GM18873 (cell line): ENCODE measurements around the gene FBXL13.
"Not testable (repeated sequence)": the region's sequence is repeated elsewhere in the genome, so short reads cannot be mapped to it uniquely, and the experiment has no call there.

Experiments
- ATAC-seq: cut with Tn5 transposase; IDR thresholded peaks from one replicate; pipeline ENCODE4 v1.9.1; 2021; ENCODE audit warnings: mild to moderate bottlenecking, moderate library complexity, moderate number of reproducible peaks; ENCODE audit not compliant: unreplicated experiment, low FRiP score

FBXL13 gene

DNA sequence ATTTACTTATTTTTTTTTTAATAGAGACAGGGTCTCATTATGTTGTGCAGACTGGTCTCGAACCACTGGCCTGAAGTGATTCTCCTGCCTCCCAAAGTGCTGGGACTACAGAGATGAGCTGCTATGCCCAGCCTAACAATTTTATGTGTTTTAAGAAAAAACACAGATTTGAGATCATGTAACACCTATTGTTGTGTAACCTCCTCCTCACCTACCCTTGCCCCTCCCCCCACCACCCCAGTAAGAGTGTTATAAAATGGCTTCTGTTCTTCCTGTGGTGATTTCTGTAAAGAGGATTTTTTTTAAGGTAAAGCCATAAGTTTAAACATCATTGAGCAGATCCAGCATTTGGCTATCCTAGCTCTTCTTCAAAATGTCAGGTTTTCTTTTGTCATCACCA, 7.9 kb upstream of the FBXL13 start:
- no peak for ATAC-seq

DNA sequence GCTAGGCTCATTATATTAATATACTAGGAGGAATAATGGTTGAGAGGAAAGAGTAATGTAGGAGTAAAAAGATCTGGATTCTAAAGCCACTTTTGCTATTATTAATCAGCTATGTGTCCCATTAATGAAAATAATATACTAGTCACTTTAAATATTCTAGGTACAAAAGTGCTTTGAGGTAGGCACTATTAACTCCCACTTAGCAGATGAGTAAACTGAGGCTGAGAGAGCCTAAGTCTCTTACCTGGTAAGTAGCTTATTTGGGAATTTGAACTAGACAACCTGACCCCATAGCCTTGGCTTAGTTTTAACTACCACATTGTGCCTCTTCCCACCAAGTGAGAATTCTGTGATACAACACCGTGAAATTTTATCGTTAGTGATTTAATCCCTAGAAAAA, 6.3 kb upstream of the FBXL13 start:
- no peak for ATAC-seq

DNA sequence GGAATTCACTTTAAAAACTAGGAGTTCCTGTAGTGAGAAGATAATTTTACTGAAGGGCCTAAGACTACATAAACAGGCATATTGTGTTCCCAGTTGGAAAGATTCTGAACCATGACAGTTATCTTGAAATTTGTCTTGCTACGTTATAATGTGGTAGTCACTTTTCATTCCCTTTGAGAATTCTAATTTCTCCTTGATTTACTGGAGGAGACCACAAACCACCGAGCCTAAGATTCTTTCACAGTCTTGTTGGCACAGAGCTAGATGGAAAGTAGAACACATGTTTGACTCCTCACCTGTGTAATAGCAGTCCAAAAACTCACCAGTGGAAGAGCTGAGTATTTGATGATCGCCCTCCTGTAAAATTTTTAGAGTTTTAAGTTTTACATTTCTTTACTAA, 5.2 kb upstream of the FBXL13 start:
- no peak for ATAC-seq

DNA sequence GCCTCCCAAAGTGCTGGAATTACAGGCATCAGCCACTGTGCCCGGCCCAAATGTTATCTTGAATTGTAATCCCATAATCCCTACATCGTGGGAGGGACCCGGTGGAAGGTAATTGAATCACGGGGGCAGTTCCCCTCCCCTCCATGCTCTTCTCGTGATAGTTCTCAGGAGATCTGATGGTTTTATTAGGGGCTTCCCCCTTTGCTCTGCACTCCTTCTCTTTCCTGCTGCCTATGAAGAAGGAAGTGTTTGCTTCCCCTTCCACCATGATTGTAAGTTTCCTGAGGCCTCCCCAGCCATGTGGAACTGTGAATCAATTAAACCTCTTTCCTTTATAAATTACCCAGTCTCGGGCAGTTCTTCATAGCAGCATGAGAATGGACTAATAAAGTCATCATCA, 3.6 kb upstream of the FBXL13 start:
- ATAC-seq = not testable (repeated sequence)

DNA sequence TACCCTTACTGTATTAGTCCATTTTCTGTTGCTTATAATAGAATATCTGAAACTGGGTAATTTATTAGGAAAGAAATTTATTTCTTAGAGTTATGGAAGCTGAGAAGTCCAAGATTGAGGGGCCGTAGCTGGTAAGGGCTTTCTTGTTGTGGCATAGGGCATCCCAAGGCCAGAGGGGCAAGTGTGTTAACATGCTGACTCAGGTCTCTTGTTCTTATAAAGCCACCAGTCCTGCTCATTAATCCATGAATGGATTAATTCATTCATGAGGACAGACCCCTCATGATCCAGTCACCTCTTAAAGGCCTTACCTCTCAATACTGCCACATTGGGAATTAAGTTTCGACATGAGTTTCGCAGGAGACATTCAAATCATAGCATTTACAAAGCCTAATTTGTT, 2.7 kb upstream of the FBXL13 start:
- no peak for ATAC-seq

DNA sequence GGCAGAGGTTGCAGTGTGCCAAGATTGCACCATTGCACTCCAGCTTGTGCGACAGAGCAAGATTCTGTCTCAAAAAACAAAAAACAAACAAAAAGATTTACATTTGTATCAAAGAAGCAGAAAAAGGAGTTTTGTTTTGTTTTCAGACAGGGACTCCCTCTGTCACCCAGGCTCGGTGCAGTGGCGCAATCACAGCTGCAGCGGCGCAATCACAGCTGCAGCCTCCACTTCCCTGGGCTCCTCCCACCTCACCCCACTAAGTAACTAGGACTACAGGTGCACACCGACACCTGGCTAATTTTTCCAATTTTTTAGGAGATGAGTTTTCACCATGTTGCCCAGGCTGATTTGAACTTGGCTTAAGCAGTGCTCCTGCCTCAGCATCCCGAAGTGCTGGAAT, 2.2 kb upstream of the FBXL13 start:
- ATAC-seq = no peak

DNA sequence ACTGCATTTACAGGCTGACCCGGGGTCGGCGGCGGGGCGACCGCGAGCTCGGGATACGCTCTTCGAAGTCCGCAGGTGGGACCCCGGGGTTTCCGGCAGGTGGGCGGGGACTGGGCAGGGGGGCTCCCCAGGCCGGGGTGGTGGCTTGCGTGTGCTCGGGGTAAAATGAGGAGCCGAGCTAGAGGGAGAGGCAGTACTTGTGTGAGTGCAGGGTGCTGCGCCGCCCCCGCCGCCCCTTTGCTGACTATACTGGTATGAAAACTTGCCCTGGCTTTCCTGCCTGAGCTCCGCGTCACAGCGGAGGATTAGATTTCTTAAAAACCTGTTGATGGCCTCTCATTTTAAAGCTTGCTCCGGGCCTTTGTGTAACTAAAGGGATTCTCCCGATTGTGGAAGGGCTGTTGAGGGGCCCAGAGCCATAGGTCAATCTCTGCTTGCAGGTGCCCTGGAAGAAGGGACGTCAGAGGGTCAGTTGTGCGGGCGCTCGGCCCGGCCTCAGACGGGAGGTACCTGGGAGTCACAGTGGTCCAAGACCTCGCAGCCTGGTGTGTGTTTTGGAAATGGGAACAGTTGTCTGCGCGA, 832 bp upstream of the FBXL13 start:
- peak; percentile 34 for ATAC-seq

DNA sequence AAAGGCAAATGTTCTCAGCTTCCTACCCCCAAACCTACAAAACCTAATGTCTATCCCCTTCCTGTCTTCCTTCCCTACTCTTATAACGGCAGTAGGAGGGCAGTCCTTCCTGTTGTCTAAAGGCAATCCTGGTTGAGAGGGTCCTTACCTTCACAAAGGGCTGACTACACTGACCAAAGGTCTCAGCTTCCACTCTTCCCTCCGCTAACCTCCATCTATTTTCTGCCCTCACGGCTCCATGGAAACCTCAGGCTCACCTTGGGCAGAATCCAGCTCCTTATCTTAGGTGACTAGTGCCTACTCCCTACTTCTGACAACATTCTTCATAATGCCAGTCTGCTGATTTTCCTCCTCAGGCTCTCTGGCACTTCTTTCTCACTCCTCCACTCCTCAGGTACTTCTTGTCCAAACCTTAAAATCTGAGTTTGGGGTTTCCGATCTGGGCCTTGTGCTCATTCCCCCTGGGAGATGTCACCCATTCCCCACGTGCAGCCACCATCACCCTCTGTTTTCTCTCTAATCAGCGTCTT, 542 bp downstream of the FBXL13 start:
- ATAC-seq = no peak

DNA sequence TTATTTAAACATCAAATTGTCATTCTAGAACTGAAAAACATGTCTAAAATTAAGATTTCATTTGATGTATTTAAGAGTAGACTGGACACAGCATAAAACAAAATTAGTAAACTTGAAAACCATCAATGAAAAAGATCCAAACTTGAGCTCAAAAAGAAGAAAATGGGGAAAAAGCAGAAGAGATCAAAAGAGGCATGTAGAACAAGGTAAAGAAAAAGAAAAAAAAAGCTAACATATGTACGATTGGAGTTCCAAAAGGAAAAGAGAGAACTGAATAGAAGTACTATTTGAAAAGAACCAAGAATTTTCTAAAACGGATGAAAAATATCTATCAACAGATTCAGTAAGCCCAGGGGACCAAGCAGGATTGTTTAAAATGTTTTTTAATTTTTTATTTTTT, 3.6 kb downstream of the FBXL13 start:
- no peak for ATAC-seq

DNA sequence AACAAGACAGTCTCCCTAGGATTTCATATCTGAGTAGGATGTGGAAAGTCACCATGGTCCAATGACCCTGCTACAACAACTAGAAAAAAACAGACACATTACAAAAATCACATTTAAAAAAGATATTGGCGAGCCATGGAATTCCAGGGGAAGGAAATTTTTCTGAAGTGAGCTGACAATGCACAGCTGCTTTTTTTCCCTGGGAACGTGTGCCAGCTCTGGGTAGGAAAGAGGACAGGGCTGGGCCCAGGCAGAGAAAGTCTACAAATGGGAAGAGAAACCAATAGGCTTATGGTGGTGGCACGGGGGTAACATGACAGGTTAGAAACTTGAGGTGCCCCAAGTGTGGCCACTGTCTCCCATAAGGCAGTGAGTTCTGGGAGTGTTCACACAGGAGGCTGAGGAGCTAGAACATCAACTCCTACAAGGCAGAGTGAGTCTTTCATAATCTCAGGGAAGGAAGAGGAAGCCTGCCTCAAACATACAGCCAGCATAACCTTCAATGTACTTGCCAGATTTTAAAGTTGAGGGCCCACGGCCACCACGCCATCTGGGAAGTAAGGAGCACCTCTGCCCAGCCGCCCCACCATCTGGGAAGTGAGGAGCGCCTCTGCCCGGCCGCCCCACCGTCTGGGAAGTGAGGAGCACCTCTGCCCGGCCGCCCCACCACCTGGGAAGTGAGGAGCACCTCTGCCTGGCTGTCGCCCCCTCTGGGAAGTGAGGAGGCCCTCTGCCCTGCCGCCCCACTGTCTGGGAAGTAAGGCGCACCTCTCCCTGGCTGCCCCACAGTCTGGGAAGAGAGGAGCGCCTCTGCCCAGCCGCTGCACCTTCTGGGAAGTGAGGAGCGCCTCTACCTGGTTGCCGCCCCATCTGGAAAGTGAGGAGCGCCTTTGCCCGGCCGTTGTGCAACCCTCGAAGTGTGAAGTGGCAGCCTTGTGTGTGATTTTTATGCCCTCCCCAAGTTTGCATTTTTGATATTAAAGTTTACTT, 5.9 kb downstream of the FBXL13 start:
- ATAC-seq = no peak

DNA sequence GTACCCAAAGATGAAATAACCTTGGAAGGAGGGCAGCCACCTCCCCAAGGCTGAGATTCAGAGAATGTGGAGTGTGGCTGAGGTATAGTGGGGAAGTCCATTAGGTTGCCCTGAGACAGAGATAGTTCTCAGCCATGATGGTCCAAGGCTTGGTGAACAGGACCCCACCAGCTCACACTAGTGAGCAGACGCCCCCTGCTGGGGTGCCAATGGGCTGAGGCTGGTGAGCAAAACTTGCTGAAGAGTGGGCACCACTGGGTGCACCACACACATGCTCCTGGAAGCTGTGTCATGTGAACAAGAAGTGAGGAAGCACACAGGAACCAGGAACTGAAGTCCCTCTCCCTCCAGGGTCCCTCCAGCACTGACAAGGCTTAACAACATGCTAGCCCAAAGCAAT, 8.9 kb downstream of the FBXL13 start:
- no peak for ATAC-seq

DNA sequence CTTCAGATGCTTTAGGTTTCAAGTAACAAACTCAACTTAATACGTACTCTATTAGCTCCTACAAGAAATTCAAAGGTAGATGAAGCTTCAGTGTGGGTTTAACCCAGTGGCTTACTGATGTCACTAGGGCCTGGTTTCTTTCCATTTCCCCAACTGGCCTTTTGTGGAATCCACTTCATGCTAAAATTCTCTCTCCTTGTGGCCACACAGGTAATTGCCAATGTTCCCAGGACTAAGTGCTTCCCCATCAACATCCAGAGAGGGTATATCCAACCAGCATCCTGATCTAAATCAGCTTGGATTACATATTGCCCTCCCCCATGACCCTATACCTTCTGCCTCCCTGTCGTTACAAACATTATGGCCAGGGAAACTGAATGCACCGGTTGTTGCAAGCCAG, 10.7 kb downstream of the FBXL13 start:
- ATAC-seq = no peak

DNA sequence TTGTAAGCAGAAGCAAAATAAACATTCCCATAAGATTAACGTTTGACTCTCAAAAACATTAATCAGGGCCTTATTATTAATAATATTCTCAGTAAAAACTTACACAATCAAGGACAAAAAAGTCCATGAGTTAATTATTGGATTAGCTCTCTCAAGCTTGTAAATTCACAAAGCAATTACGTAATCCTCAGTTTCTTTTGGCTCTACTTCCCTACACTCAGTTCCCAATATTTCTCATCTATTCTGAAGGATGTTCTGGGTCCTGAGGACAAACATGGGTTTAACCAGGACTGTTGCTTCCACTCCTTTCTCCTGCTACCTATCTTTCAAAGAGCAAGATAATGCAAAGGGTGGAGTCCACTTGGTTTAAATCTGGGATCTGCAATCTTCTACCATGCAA, 15.1 kb downstream of the FBXL13 start:
- no peak for ATAC-seq

DNA sequence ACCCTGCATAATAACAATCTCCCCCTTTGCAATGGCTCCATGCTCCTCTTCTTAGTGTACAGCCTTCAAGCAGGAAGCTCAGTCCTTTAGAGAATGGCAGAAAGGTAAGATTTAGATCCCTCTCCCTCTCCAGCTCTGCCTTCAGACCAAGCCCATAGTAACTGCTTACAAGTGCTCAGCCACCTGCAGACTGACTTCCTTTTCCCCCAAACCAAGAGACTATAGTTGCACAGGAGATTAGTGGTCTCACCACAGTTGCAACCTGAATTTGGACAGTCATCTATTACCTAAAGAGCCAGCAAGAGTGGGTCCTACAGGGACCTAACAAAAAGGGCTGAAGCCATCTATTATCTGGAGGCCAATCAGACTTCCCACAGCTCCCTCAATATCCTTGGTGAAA, 16.5 kb downstream of the FBXL13 start:
- ATAC-seq = no peak

DNA sequence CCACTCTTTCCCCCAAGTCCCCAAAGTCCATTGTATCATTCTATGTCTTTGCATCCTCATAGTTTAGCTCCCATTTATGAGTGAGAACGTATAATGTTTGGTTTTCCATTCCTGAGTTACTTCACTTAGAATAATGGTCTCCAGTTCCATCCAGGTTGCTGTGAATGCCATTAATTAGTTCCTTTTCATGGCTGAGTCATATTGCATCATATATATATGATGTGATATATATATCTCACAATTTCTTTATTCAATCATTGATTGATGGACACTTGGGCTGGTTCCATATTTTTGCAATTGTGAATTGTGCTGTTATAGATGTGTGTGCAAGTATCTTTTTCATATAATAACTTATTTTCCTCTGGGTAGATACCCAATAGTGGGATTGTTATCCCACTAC, 18.6 kb downstream of the FBXL13 start:
- ATAC-seq = not testable (repeated sequence)

DNA sequence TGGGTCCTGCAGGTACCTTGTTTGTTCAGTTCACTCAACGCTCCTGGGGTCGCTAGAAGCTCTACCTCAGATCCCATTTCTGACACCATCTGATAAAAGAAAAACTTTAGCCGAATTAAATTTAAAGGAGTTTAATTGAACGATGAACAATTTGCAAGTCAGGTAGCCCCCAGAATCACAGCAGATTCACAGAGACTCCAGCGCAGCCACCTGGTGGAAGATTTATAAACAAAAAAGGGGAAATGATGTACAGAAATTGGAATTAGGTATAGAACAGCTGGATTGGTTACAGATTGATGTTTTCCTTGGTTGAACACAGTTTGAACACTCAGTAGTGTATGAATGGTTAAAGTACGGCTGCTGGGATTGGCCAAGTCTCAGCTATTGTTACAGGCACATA, 23.1 kb downstream of the FBXL13 start:
- no peak for ATAC-seq

DNA sequence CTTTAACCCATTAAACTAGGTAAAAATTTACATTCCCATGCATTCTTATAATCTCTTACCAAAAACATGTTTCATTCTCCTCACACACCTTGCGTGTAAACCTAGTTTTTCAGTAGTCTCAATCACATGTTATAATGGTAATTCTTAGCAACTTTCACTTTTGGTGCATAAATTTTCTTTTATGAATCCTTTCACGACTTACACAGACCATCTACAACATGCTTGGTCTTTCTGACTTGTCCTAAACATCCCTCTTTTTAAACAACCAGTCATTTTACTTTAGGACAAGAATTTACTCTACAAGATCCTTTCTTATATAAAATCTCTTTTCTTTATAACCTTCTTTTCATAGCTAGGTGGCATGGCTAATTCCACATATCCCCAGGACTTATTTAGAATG, 25.8 kb downstream of the FBXL13 start:
- no peak for ATAC-seq

DNA sequence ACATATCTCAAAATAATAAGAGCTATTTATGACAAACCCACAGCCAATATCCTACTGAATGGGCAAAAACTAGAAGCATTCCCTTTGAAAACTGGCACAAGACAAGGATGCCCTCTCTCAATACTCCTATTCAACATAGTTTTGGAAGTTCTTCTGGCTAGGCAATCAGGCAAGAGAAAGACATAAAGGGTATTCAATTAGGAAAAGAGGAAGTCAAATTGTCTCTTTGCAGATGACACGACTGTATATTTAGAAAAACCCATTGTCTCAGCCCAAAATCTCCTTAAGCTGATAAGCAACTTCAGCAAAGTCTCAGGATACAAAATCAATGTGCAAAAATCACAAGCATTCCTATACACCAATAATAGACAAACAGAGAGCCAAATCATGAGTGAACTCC, 32.8 kb downstream of the FBXL13 start:
- ATAC-seq = not testable (repeated sequence)

DNA sequence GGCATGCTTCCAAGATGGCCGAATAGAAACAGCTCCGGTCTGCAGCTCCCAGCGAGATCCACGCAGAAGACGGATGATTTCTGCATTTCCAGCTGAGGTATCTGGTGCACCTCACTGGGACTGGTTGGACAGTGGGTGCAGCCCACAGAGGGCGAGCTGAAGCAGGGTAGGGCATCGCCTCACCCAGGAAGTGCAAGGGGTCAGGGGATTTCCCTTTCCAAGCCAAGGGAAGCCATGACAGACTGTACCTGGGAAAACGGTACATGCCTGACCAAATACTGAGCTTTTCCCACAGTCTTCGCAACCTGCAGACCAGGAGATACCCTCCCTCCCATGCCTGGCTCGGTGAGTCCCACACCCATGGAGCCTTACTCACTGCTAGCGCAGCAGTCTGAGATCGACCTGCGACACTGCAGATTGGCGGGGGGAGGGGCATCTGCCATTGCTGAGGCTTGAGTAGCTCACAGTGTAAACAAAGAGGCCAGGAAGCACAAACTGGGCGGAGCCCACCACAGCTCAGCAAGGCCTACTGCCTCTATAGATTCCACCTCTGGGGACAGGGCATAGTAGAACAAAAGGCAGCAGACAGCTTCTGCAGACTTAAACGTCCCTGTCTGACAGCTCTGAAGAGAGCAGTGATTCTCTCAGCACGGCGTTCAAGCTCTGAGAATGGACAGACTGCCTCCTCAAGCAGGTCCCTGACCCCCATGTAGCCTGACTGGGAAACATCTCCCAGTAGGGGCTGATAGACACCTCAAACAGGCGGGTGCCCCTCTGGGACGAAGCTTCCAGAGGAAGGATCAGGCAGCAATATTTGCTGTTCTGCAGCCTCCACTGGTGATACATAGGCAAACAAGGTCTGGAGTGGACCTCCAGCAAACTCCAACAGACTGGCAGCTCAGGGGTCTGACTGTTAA, 36.5 kb downstream of the FBXL13 start:
- ATAC-seq = not testable (repeated sequence)

DNA sequence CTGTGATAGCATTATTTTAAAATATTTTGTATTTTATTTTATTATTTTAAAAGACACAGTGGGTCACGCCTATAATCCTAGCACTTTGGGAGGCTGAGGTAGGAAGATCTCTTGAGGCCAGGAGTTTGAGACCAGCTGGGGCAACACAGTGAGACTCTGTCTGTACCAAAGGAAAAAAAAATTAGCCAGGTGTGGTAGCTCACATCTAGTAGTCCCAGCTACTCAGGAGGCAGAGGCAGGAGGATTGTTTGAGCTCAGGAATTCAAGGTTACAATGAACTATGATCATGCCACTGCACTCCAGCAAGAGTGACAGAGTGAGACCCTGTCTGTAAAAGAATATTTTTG, 37.1 kb downstream of the FBXL13 start:
- ATAC-seq = no peak

DNA sequence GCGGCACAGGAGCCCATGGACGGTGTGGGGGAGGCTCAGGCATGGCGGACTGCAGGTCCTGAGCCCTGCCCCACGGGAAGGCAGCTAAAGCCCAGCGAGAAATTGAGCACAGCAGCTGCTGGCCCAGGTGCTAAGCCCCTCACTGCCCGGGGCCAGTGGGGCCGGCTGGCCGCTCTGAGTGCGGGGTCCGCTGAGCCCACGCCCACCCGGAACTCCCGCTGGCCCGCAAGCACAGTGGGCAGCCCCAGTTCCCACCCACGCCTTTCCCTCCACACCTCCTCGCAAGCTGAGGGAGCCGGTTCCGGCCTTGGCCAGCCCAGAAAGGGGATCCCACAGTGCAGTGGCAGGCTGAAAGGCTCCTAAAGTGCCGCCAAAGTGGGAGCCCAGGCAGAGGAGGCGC, 40.3 kb downstream of the FBXL13 start:
- ATAC-seq = not testable (repeated sequence)
